ENCODE results near the gene TMEM131.

GRCh38 chr2:98026292-98026691 lies 30.5 kb upstream of the TMEM131 start:
- TF ChIP-seq CTCF (IDR thresholded peaks at IDR 0.05; ENCODE audit: low read depth, low read length) (no peak), EZH2phosphoT487 (IDR thresholded peaks at IDR 0.05; ENCODE audit: low read depth) (no peak)

Data from OCI-LY3 (cell line).